Keratinocyte (primary cell): ENCODE data around the gene KCNMA1. TPM values are rescaled to one million over a fixed set of nuclear protein-coding genes. Genes with fewer than 3 reads are reported as not detected.

Experiments used
- DNase-seq: peaks from one replicate; pipeline ENCODE4 v3.0.0-alpha.2; 2011; ENCODE audit warnings: low read depth, missing footprints, low spot score
- FAIRE-seq: peaks from 2 replicates; lab custom pipeline; 2011; peaks lifted over from hg19 to GRCh38; lab: Jason Lieb, UNC
- H2AFZ ChIP-seq: 2 replicates; pipeline ENCODE4 v1.6.0; 2012; ENCODE audit warnings: low read length, control low read depth, inconsistent platforms; ENCODE audit not compliant: control insufficient read depth
- H3K27ac ChIP-seq: 2 replicates; pipeline ENCODE4 v1.5.1; 2011; ENCODE audit warnings: low read length; ENCODE audit not compliant: control insufficient read depth, insufficient read depth
- H3K27me3 ChIP-seq: 3 replicates; pipeline ENCODE4 v1.6.0; 2011; ENCODE audit warnings: low read length; ENCODE audit not compliant: control insufficient read depth, insufficient read depth; ENCODE audit errors: extremely low read depth
- H3K36me3 ChIP-seq, 2 experiments: 2 replicates in 1 of 2; 3 replicates in 1 of 2; pipeline ENCODE4 v1.5.1; 2011; ENCODE audit warnings: low read length in 2 of 2, mild to moderate bottlenecking in 1 of 2; ENCODE audit not compliant: control insufficient read depth in 2 of 2, insufficient read depth in 2 of 2; ENCODE audit errors: extremely low read depth in 1 of 2
- H3K4me1 ChIP-seq: 3 replicates; pipeline ENCODE4 v1.5.1; 2011; ENCODE audit warnings: low read length; ENCODE audit not compliant: control insufficient read depth, insufficient read depth; ENCODE audit errors: extremely low read depth
- H3K4me2 ChIP-seq: 3 replicates; pipeline ENCODE4 v1.6.0; 2011; ENCODE audit warnings: low read depth, low read length; ENCODE audit not compliant: control insufficient read depth, insufficient read depth; ENCODE audit errors: extremely low read depth
- H3K4me3 ChIP-seq, 3 experiments: fragments of 200-600 bp in 1 of 3; sonication (generic) in 1 of 3; 2 replicates in 2 of 3; 3 replicates in 1 of 3; pipeline ENCODE4 v1.5.1; 2011 to 2016; ENCODE audit warnings: low read length in 3 of 3, mild to moderate bottlenecking in 3 of 3, control low read depth in 2 of 3, inconsistent platforms in 1 of 3, low read depth in 1 of 3, mixed read lengths in 1 of 3, mixed run types in 1 of 3, moderate library complexity in 1 of 3; ENCODE audit not compliant: control insufficient read depth in 2 of 3, insufficient read depth in 2 of 3; ENCODE audit errors: extremely low read depth in 1 of 3
- H3K79me2 ChIP-seq: 2 replicates; pipeline ENCODE4 v1.6.0; 2012; ENCODE audit warnings: low read length; ENCODE audit not compliant: control insufficient read depth, insufficient read depth
- H3K9ac ChIP-seq: 3 replicates; pipeline ENCODE4 v1.6.0; 2011; ENCODE audit warnings: low read length; ENCODE audit not compliant: control insufficient read depth, insufficient read depth; ENCODE audit errors: extremely low read depth
- H3K9me1 ChIP-seq: 3 replicates; pipeline ENCODE4 v1.6.0; 2011; ENCODE audit warnings: low read length; ENCODE audit not compliant: control insufficient read depth, insufficient read depth; ENCODE audit errors: extremely low read depth
- H3K9me3 ChIP-seq: 2 replicates; pipeline ENCODE4 v1.5.1; 2012; ENCODE audit warnings: low read depth, low read length; ENCODE audit not compliant: control insufficient read depth
- H4K20me1 ChIP-seq: 3 replicates; pipeline ENCODE4 v1.6.0; 2011; ENCODE audit warnings: low read length; ENCODE audit not compliant: control insufficient read depth, insufficient read depth; ENCODE audit errors: extremely low read depth
- EZH2 ChIP-seq: IDR thresholded peaks from one replicate; pipeline ENCODE4 v1.6.1; 2012; ENCODE audit warnings: inconsistent platforms, mild to moderate bottlenecking, low read length, moderate library complexity
- dilution Hi-C: fragments of 300-500 bp; cut with MboI; formaldehyde crosslinking; loops from one replicate; pipeline ENCODE4 v1.7.0; 2020; ENCODE audit warnings: low sequenced_read_pairs; ENCODE audit not compliant: extremely low pct_ligation_motif_present
- polyA plus RNA-seq, 5 experiments: library from polyadenylated mRNA; depleted of rRNA in 3 of 5; stranded (reverse) in 3 of 5; stranded (forward) in 1 of 5; unstranded in 1 of 5; fragments of >200 nt; gene quantifications; 1 replicate in 1 of 5; 2 replicates in 3 of 5; 3 replicates in 1 of 5; pipeline versions ENCODE4 v1.2.1 to v1.2.3, GENCODE V29; 2011 to 2012; ENCODE audit warnings: missing spikeins in 2 of 5, low read depth in 1 of 5, low replicate concordance in 1 of 5
- TF ChIP-seq, protein P1 (sequence below), 3 experiments: IDR thresholded peaks in 1 of 3; conservative IDR thresholded peaks in 1 of 3; optimal IDR thresholded peaks in 1 of 3; 2 replicates in 2 of 3; 3 replicates in 1 of 3; pipeline versions ENCODE3 to v1.5.1; 2011; ENCODE audit warnings: low read length in 3 of 3, mild to moderate bottlenecking in 3 of 3, moderate library complexity in 2 of 3, control low read depth in 1 of 3, inconsistent platforms in 1 of 3; ENCODE audit not compliant: insufficient read depth in 2 of 3; ENCODE audit errors: extremely low read depth in 1 of 3

Gene KCNMA1
- polyA plus RNA-seq, 1 donor (not counting 4 experiments of a cell fraction or from before 2014, with no cell fraction given) = 6.3 TPM

DNA sequence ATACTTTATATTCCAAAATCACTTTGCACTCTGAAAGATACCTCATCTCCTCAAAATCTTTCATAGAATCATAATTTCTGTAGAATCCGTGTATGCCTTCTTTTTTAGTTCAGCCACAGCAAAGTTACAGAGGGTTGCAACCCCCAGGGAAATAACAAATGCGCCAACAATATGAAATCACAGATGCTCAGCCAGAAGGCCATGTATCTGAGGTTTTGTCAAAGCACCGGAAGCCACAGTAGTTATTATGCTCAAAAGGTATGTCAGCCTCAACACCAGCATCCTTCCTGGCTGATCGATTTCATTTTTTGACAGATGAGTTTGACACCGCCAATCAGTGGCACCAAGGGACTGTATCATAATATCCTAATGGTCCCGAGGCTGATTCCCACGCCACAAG, 204.1 kb downstream of the KCNMA1 start:
- Histone ChIP-seq H3K9me1 (no peaks in the 10 kb centered on the region), H3K4me3 (no peak overlapping the region), H3K9ac (no peak overlapping the region), H3K79me2 (no peaks in the 10 kb centered on the region), H3K27ac (no peak overlapping the region), H3K27me3 (no peaks in the 10 kb centered on the region), H4K20me1 (no peaks in the 10 kb centered on the region), H2AFZ (no peak overlapping the region), H3K9me3 (no peaks in the 10 kb centered on the region), H3K4me2 (no peak overlapping the region), H3K4me1 (no peaks in the 10 kb centered on the region), H3K36me3 (no peaks in the 10 kb centered on the region)
- dilution Hi-C loops = no loop called here
- DNase-seq (no peak), FAIRE-seq (no peak)
- no peak for TF ChIP-seq EZH2
- TF ChIP-seq, protein P1, sequence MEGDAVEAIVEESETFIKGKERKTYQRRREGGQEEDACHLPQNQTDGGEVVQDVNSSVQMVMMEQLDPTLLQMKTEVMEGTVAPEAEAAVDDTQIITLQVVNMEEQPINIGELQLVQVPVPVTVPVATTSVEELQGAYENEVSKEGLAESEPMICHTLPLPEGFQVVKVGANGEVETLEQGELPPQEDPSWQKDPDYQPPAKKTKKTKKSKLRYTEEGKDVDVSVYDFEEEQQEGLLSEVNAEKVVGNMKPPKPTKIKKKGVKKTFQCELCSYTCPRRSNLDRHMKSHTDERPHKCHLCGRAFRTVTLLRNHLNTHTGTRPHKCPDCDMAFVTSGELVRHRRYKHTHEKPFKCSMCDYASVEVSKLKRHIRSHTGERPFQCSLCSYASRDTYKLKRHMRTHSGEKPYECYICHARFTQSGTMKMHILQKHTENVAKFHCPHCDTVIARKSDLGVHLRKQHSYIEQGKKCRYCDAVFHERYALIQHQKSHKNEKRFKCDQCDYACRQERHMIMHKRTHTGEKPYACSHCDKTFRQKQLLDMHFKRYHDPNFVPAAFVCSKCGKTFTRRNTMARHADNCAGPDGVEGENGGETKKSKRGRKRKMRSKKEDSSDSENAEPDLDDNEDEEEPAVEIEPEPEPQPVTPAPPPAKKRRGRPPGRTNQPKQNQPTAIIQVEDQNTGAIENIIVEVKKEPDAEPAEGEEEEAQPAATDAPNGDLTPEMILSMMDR (optimal IDR thresholded peaks at IDR 0.05 in 1 of 3, IDR thresholded peaks at IDR 0.05 in 1 of 3, conservative IDR thresholded peaks at IDR 0.05 in 1 of 3; ENCODE audit: extremely low read depth in 1 of 3, insufficient read depth in 2 of 3, low read length in 3 of 3) = no peak

DNA sequence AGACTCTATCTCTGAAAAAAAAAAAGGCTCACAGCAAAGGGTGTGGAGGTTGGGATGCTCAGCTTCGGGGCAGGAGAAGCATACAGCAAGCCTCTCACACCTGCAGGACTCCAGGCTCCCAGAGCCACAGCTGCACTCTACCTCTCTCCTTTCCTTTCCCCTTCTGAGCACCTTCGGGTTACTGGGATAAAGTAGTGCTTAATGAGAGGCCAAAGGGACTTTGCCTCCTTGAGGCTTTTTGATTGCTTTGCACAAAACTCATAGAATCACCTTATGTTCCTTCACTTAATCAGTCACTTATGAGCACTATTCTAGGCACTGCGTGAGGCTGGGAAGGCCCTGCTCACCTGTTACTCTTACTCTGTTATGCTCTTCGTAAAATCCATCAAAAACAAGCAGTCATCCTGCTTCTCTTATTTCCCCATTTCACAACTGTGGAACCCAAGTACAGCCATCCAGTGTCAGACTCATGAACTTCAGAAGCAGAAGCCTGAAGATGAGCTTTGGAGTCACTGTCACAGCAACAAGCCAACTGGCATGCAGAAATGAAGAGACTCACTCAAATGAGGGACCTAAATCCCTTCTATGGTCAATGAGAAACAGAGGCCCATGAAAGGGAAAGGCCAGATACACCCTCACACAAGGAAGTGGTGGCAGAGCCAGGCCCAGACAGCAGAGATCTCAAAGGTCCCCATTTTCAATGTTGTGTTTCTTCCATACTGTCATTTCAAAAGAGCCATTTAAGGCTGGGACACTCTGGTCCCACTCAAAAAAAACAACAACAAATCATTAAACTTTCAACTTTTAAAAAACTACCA, 205.4 kb downstream of the KCNMA1 start:
- Histone ChIP-seq H2AFZ (no peak overlapping the region), H3K79me2 (no peaks in the 10 kb centered on the region), H3K4me2 (no peak overlapping the region), H3K4me3 (no peak overlapping the region), H4K20me1 (no peaks in the 10 kb centered on the region), H3K27ac (no peak overlapping the region), H3K36me3 (no peaks in the 10 kb centered on the region), H3K9me1 (no peaks in the 10 kb centered on the region), H3K27me3 (no peaks in the 10 kb centered on the region), H3K9ac (no peak overlapping the region), H3K9me3 (no peaks in the 10 kb centered on the region), H3K4me1 (no peaks in the 10 kb centered on the region)
- no peak for DNase-seq
- FAIRE-seq = no peak
- dilution Hi-C loops = no loop called here
- TF ChIP-seq EZH2 = no peak
- TF ChIP-seq, protein P1 (optimal IDR thresholded peaks at IDR 0.05 in 1 of 3, IDR thresholded peaks at IDR 0.05 in 1 of 3, conservative IDR thresholded peaks at IDR 0.05 in 1 of 3; ENCODE audit: extremely low read depth in 1 of 3, insufficient read depth in 2 of 3, low read length in 3 of 3) = no peak
